Activated T-helper 1 cell treated with anti-CD3 and anti-CD28 coated beads, Interleukin-12 subunit alpha, Interleukin-12 subunit beta, Interleukin-2, Interleukin-4 antibody, amounts not matched to agents 30 ng/mL and 10 ng/mL and 1 ng/mL, durations not matched to agents 14 hours and 24 hours and 36 hours (primary cell): ENCODE data around the gene SPRR2A. TPM values are rescaled to one million over a fixed set of nuclear protein-coding genes. Genes with fewer than 3 reads are reported as not detected.
"Not testable (repeated sequence)": the region's sequence is repeated elsewhere in the genome, so short reads cannot be mapped to it uniquely, and the experiment has no call there.

Source experiments
- DNase-seq: peaks from one replicate; pipeline ENCODE4 v3.0.0; 2021; ENCODE audit warnings: low spot score
- H3K27ac Mint-ChIP-seq: one replicate; pipeline ENCODE4 v1.8.0; 2021; ENCODE audit warnings: mild to moderate bottlenecking, mixed read lengths
- H3K27me3 Mint-ChIP-seq: one replicate; pipeline ENCODE4 v1.8.0; 2022; ENCODE audit warnings: mild to moderate bottlenecking, moderate library complexity, mixed read lengths; ENCODE audit not compliant: insufficient read depth
- H3K36me3 Mint-ChIP-seq: one replicate; pipeline ENCODE4 v1.8.0; 2021; ENCODE audit warnings: low read depth, mixed read lengths
- H3K4me1 Mint-ChIP-seq: one replicate; pipeline ENCODE4 v1.8.0; 2021; ENCODE audit warnings: low read depth, mixed read lengths
- H3K4me3 Mint-ChIP-seq: one replicate; pipeline ENCODE4 v1.8.0; 2021; ENCODE audit warnings: mild to moderate bottlenecking, moderate library complexity, mixed read lengths
- H3K9me3 Mint-ChIP-seq: one replicate; pipeline ENCODE4 v1.8.0; 2021; ENCODE audit warnings: mixed read lengths
- intact Hi-C: fragments of 100-400 bp; cut with micrococcal nuclease; formaldehyde crosslinking; loops from one replicate; pipeline ENCODE4 v1.15.1; 2024
- total RNA-seq: library from RNA; stranded (reverse); gene quantifications from 2 replicates; pipeline ENCODE4 v1.2.3, GENCODE V29; 2022

The SPRR2A gene
- total RNA-seq, 1 donor from 2014 or later: not detected

DNA sequence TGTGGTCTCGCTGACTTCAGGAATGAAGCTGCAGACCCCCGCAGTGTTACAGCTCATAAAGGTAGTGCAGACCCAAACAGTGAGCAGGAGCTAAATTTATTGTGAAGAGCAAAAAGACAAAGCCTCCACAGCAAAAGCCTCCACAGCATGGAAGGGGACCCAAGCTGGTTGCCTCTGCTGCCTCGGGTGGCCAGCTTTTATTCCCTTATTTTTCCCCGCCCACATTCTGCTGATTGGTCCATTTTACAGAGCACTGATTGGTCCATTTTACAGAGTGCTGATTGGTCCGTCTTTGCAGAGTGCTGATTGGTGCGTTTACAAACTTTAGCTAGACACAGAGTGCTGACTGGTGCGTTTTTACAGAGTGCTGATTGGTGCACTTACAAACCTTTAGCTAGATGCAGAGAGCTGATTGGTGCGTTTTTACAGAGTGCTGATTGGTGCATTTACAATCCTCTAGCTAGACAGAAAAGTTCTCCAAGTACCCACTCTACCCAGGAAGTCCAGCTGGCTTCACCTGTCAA is 46.0 kb downstream of the SPRR2A start:
- H3K27ac Mint-ChIP-seq, H3K27me3 Mint-ChIP-seq, H3K4me1 Mint-ChIP-seq, intact Hi-C loops, H3K36me3 Mint-ChIP-seq, H3K4me3 Mint-ChIP-seq, H3K9me3 Mint-ChIP-seq, DNase-seq: not testable (repeated sequence)

Other genes starting within 250 kb of the SPRR2A start
- gene LCE1B, start 245.5 kb downstream of the SPRR2A start, total RNA-seq: not detected in 2 replicates
- gene LCE1A, start 230.0 kb downstream of the SPRR2A start, total RNA-seq: not detected in 2 replicates
- not detected in 2 replicates for gene LCE6A, start 214.7 kb downstream of the SPRR2A start, total RNA-seq
- not detected in 2 replicates for gene LCE7A, start 197.5 kb downstream of the SPRR2A start, total RNA-seq
- not detected in 2 replicates for gene SMCP, start 179.2 kb downstream of the SPRR2A start, total RNA-seq
- gene IVL, start 149.0 kb downstream of the SPRR2A start, total RNA-seq: not detected in 2 replicates
- not detected in 2 replicates for gene SPRR5, start 110.3 kb downstream of the SPRR2A start, total RNA-seq
- gene SPRR4, start 86.9 kb downstream of the SPRR2A start, total RNA-seq: not detected in 2 replicates
- not detected in 2 replicates for gene SPRR1A, start 73.4 kb downstream of the SPRR2A start, total RNA-seq
- not detected in 2 replicates for gene SPRR3, start 55.8 kb downstream of the SPRR2A start, total RNA-seq
- gene SPRR1B, start 26.3 kb downstream of the SPRR2A start, total RNA-seq: not detected in 2 replicates
- gene SPRR2D, start 16.4 kb downstream of the SPRR2A start, total RNA-seq: not detected in 2 replicates
- not detected in 2 replicates for gene SPRR2B, start 14.1 kb upstream of the SPRR2A start, total RNA-seq
- not detected in 2 replicates for gene SPRR2E, start 37.0 kb upstream of the SPRR2A start, total RNA-seq
- gene SPRR2F, start 56.0 kb upstream of the SPRR2A start, total RNA-seq: not detected in 2 replicates
- not detected in 2 replicates for gene SPRR2G, start 93.4 kb upstream of the SPRR2A start, total RNA-seq
- gene LELP1, start 145.9 kb upstream of the SPRR2A start, total RNA-seq: not detected in 2 replicates
- not detected in 2 replicates for gene PRR9, start 160.1 kb upstream of the SPRR2A start, total RNA-seq
- gene LORICRIN, start 202.2 kb upstream of the SPRR2A start, total RNA-seq: not detected in 2 replicates